H1 (cell line): ENCODE measurements around the gene PAK5. TPM values are rescaled to one million over a fixed set of nuclear protein-coding genes. Genes with fewer than 3 reads are reported as not detected.

ENCODE experiments used
- CTCF ChIA-PET: fragments of 300-600 bp; sonication (Branson Sonifier 250); formaldehyde crosslinking; loops from one replicate; lab custom pipeline; 2021; ENCODE audit not compliant: partially characterized antibody; lab: Charles Lee
- POLR2A ChIA-PET: fragments of 300-600 bp; sonication (Branson Sonifier 250); formaldehyde crosslinking; loops from one replicate; lab custom pipeline; 2021; ENCODE audit warnings: inconsistent platforms; ENCODE audit not compliant: partially characterized antibody; lab: Charles Lee
- DNase-seq, 2 experiments: peaks; one replicate each; pipeline versions ENCODE4 v3.0.0 to v3.0.0-alpha.2; 2010 to 2022; ENCODE audit warnings: low spot score in 2 of 2, low read depth in 1 of 2, mixed read lengths in 1 of 2
- FAIRE-seq: peaks from 2 replicates; lab custom pipeline; 2011; peaks lifted over from hg19 to GRCh38; lab: Jason Lieb, UNC
- H2AFZ ChIP-seq: 2 replicates; pipeline ENCODE4 v1.8.1; 2012; ENCODE audit warnings: low read length, inconsistent platforms
- H2AK5ac ChIP-seq: 2 replicates; pipeline ENCODE4 v1.6.1; 2013; ENCODE audit warnings: low read depth, low read length
- H2BK120ac ChIP-seq: replicated peaks from 2 replicates; pipeline ENCODE3; 2013; ENCODE audit warnings: low read depth, low read length, inconsistent platforms
- H2BK12ac ChIP-seq: 2 replicates; pipeline ENCODE4 v1.6.1; 2013; ENCODE audit warnings: low read depth, low read length
- H2BK15ac ChIP-seq: 2 replicates; pipeline ENCODE4 v1.6.1; 2013; ENCODE audit warnings: low read length
- H2BK20ac ChIP-seq: 2 replicates; pipeline ENCODE4 v1.6.1; 2013; ENCODE audit warnings: low read length
- H2BK5ac ChIP-seq: 2 replicates; pipeline ENCODE4 v1.6.1; 2013; ENCODE audit warnings: low read depth, low read length
- H3K14ac ChIP-seq: 2 replicates; pipeline ENCODE4 v1.6.1; 2013; ENCODE audit warnings: inconsistent platforms; ENCODE audit not compliant: insufficient read length
- H3K18ac ChIP-seq: 2 replicates; pipeline ENCODE4 v1.6.1; 2013; ENCODE audit warnings: low read length; ENCODE audit errors: extremely low read depth
- H3K23ac ChIP-seq: 2 replicates; pipeline ENCODE4 v1.6.1; 2013; ENCODE audit warnings: inconsistent platforms; ENCODE audit not compliant: insufficient read length
- H3K23me2 ChIP-seq: 2 replicates; pipeline ENCODE4 v1.6.1; 2013; ENCODE audit warnings: low read depth, low read length
- H3K27ac ChIP-seq: 2 replicates; pipeline ENCODE4 v1.6.1; 2011; ENCODE audit warnings: low read depth, low read length, inconsistent platforms
- H3K27me3 ChIP-seq, 4 experiments: replicated peaks in 1 of 4; 1 replicate in 1 of 4; 2 replicates in 3 of 4; pipeline versions ENCODE4 v1.6.1 to v1.8.1; 2011 to 2013; ENCODE audit warnings: low read length in 3 of 4, mild to moderate bottlenecking in 3 of 4, inconsistent platforms in 2 of 4, mixed read lengths in 2 of 4, moderate library complexity in 1 of 4; ENCODE audit not compliant: control insufficient read depth in 3 of 4, insufficient read depth in 3 of 4; ENCODE audit errors: extremely low read depth in 1 of 4
- H3K36me3 ChIP-seq, 4 experiments: 2 replicates each; pipeline versions ENCODE4 v1.6.1 to v1.8.1; 2011 to 2013; ENCODE audit warnings: mild to moderate bottlenecking in 4 of 4, low read length in 3 of 4, moderate library complexity in 2 of 4, control low read depth in 1 of 4, inconsistent platforms in 1 of 4; ENCODE audit not compliant: insufficient read depth in 4 of 4, control insufficient read depth in 2 of 4
- H3K4ac ChIP-seq: replicated peaks from 2 replicates; pipeline ENCODE3; 2013; ENCODE audit warnings: low read length, low read depth, mixed read lengths, inconsistent platforms; ENCODE audit not compliant: insufficient read length
- H3K4me1 ChIP-seq, 4 experiments: replicated peaks in 1 of 4; 1 replicate in 1 of 4; 2 replicates in 3 of 4; pipeline versions ENCODE4 v1.6.1 to v1.8.1; 2011 to 2013; ENCODE audit warnings: low read length in 3 of 4, inconsistent platforms in 2 of 4, mixed read lengths in 1 of 4; ENCODE audit not compliant: insufficient read depth in 4 of 4, control insufficient read depth in 3 of 4
- H3K4me2 ChIP-seq, 2 experiments: 2 replicates each; pipeline versions ENCODE4 v1.6.1 to v1.8.1; 2011 to 2013; ENCODE audit warnings: low read depth in 2 of 2, low read length in 2 of 2, control low read depth in 1 of 2, inconsistent platforms in 1 of 2, mild to moderate bottlenecking in 1 of 2; ENCODE audit not compliant: insufficient read depth in 1 of 2
- H3K4me3 ChIP-seq, 4 experiments: fragments of 200-600, 300-600 bp in 1 of 4; sonication (generic), shearing (Covaris generic), sonication (Bioruptor Twin) in 1 of 4; 2 replicates each; pipeline versions ENCODE4 v1.5.1 to v1.8.1; 2011 to 2016; ENCODE audit warnings: low read length in 4 of 4, low read depth in 3 of 4, control low read depth in 2 of 4, inconsistent platforms in 2 of 4, mild to moderate bottlenecking in 2 of 4, mixed read lengths in 1 of 4, moderate library complexity in 1 of 4; ENCODE audit not compliant: insufficient read depth in 2 of 4; ENCODE audit errors: extremely low read depth in 1 of 4
- H3K56ac ChIP-seq: replicated peaks from 2 replicates; pipeline ENCODE3; 2013; ENCODE audit warnings: low read depth, mild to moderate bottlenecking, mixed read lengths, low read length, inconsistent platforms; ENCODE audit not compliant: insufficient read length
- H3K79me1 ChIP-seq: 2 replicates; pipeline ENCODE4 v1.6.1; 2013; ENCODE audit warnings: low read depth, low read length, control low read depth
- H3K79me2 ChIP-seq, 2 experiments: 2 replicates each; pipeline versions ENCODE4 v1.6.1 to v1.8.1; 2012 to 2013; ENCODE audit warnings: low read length in 2 of 2, mild to moderate bottlenecking in 2 of 2, inconsistent platforms in 1 of 2; ENCODE audit not compliant: insufficient read depth in 2 of 2, control insufficient read depth in 1 of 2
- H3K9ac ChIP-seq, 4 experiments: replicated peaks in 1 of 4; 1 replicate in 1 of 4; 2 replicates in 3 of 4; pipeline versions ENCODE4 v1.6.1 to v1.8.1; 2011 to 2013; ENCODE audit warnings: low read depth in 3 of 4, low read length in 3 of 4, control low read depth in 2 of 4, mild to moderate bottlenecking in 2 of 4, moderate library complexity in 2 of 4, inconsistent platforms in 1 of 4; ENCODE audit errors: extremely low read depth in 1 of 4
- H3K9me3 ChIP-seq, 2 experiments: 2 replicates each; pipeline versions ENCODE4 v1.6.1 to v1.8.1; 2012 to 2013; ENCODE audit warnings: mild to moderate bottlenecking in 2 of 2, moderate library complexity in 2 of 2, control low read depth in 1 of 2, inconsistent platforms in 1 of 2, low read depth in 1 of 2, low read length in 1 of 2, mixed read lengths in 1 of 2; ENCODE audit not compliant: insufficient read depth in 2 of 2
- H4K20me1 ChIP-seq, 2 experiments: replicated peaks in 1 of 2; 2 replicates each; pipeline versions ENCODE3 to v1.8.1; 2011 to 2013; ENCODE audit warnings: inconsistent platforms in 2 of 2, low read length in 2 of 2, mild to moderate bottlenecking in 1 of 2; ENCODE audit not compliant: insufficient read depth in 2 of 2, control insufficient read depth in 1 of 2
- H4K5ac ChIP-seq: 2 replicates; pipeline ENCODE4 v1.6.1; 2013; ENCODE audit warnings: low read length, low read depth, mixed read lengths, inconsistent platforms; ENCODE audit not compliant: insufficient read length
- H4K8ac ChIP-seq: 2 replicates; pipeline ENCODE4 v1.8.0; 2013; ENCODE audit warnings: mild to moderate bottlenecking, moderate library complexity, low read length, inconsistent platforms; ENCODE audit not compliant: insufficient read depth; ENCODE audit errors: extremely low read depth
- H4K91ac ChIP-seq: replicated peaks from 2 replicates; pipeline ENCODE3; 2013; ENCODE audit warnings: low read length, mixed read lengths, inconsistent platforms; ENCODE audit not compliant: insufficient read length
- CHD1 ChIP-seq: IDR thresholded peaks from 2 replicates; pipeline ENCODE4 v1.6.1; 2012; ENCODE audit warnings: low read depth, low read length, improper control_type of control experiment
- SUZ12 ChIP-seq: fragments of 200-600 bp; sonication (generic); IDR thresholded peaks from 2 replicates; pipeline ENCODE4 v1.6.1; 2012; ENCODE audit warnings: mild to moderate bottlenecking, inconsistent platforms, low read length, moderate library complexity, mixed read lengths
- TAF1 ChIP-seq: IDR thresholded peaks from 2 replicates; pipeline ENCODE4 v1.6.1; 2011; ENCODE audit warnings: mild to moderate bottlenecking, low read depth, low read length
- polyA plus RNA-seq, 7 experiments: library from polyadenylated mRNA; depleted of rRNA in 3 of 7; stranded (reverse) in 5 of 7; unstranded in 2 of 7; fragments of >200 nt in 5 of 7; fragments of 200-250 nt in 2 of 7; gene quantifications; 1 replicate in 5 of 7; 2 replicates in 1 of 7; 4 replicates in 1 of 7; pipeline versions ENCODE4 v1.2.1 to v1.2.3, GENCODE V29; 2011 to 2013; ENCODE audit warnings: missing spikeins in 2 of 7, mixed read lengths in 2 of 7
- total RNA-seq: library from RNA; stranded (reverse); fragmentation: NEBNext Ultra II Directional; extraction: Animal tissue kit (Norgen Biotek cat#: 25700); gene quantifications from 2 replicates; pipeline ENCODE4 v1.2.1, GENCODE V29; 2021

The PAK5 gene
- total and polyA plus RNA-seq, 2 of the 8 experiments (the other 6 are each of a cell fraction or from before 2014, with no cell fraction given), result 0.54 to 0.80 TPM

DNA sequence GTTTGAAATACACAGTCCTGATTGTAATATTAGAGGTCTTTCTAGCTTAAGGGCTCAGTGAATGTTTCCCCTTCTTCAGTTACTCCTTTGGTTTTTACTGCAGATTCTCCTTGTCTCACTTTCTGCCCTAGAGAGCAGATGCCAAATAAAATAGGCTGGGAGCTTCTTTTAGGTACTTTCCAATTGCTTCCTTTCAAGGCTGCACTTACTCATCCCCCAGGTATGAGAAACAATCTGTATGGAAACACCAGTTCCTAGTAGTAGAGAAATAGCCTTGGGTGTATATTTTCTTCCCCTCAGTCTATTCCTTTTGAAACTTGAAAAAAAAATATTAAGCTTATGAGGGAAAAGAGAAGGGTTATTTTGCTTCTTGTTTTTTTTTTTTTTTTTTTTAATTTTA lies 139.7 kb downstream of the PAK5 start:
- Histone ChIP-seq H3K23ac (no peak overlapping the region), H3K4me3 (no peak overlapping the region), H2BK15ac (no peak overlapping the region), H3K56ac (no peak overlapping the region), H3K4me2 (no peak overlapping the region), H4K20me1 (no peaks in the 10 kb centered on the region), H2AK5ac (no peak overlapping the region), H4K8ac (no peak overlapping the region), H2BK120ac (no peak overlapping the region), H3K79me2 (no peaks in the 10 kb centered on the region), H3K9me3 (no peaks in the 10 kb centered on the region), H3K14ac (no peak overlapping the region), H3K23me2 (no peaks in the 10 kb centered on the region), H4K5ac (no peak overlapping the region), H4K91ac (no peak overlapping the region), H3K4me1 (no peaks in the 10 kb centered on the region), H3K9ac (no peak overlapping the region), H2AFZ (no peak overlapping the region), H3K18ac (no peak overlapping the region), H3K4ac (no peak overlapping the region), H3K27me3 (no peaks in the 10 kb centered on the region), H3K27ac (no peak overlapping the region), H2BK20ac (no peak overlapping the region), H3K36me3 (no peaks in the 10 kb centered on the region), H2BK5ac (no peak overlapping the region), H2BK12ac (no peak overlapping the region), H3K79me1 (no peaks in the 10 kb centered on the region)
- ChIA-PET POLR2A (no interaction called here), CTCF (interaction anchor here (1.6 kb wide), 1 partner anchor 241 kb away, joined by 3 read pairs; no protein-coding TSS in a partner anchor)
- no peak for FAIRE-seq
- DNase-seq, result no peak
- no peak for TF ChIP-seq CHD1
- no peak for TF ChIP-seq TAF1
- TF ChIP-seq SUZ12, result no peak
